DMS153 treated with DMSO at 0.1 percent for 48 hours (cell line): Measurements from ENCODE around the gene NOM1.
A peak's percentile ranks its signal among the peaks of the same experiment; 100 is the strongest.

Source experiments
- DNase-seq: peaks from one replicate; lab custom pipeline; 2025; ENCODE audit not compliant: unreplicated experiment; lab: John Stamatoyannopoulos, UW

NOM1 gene

DNA sequence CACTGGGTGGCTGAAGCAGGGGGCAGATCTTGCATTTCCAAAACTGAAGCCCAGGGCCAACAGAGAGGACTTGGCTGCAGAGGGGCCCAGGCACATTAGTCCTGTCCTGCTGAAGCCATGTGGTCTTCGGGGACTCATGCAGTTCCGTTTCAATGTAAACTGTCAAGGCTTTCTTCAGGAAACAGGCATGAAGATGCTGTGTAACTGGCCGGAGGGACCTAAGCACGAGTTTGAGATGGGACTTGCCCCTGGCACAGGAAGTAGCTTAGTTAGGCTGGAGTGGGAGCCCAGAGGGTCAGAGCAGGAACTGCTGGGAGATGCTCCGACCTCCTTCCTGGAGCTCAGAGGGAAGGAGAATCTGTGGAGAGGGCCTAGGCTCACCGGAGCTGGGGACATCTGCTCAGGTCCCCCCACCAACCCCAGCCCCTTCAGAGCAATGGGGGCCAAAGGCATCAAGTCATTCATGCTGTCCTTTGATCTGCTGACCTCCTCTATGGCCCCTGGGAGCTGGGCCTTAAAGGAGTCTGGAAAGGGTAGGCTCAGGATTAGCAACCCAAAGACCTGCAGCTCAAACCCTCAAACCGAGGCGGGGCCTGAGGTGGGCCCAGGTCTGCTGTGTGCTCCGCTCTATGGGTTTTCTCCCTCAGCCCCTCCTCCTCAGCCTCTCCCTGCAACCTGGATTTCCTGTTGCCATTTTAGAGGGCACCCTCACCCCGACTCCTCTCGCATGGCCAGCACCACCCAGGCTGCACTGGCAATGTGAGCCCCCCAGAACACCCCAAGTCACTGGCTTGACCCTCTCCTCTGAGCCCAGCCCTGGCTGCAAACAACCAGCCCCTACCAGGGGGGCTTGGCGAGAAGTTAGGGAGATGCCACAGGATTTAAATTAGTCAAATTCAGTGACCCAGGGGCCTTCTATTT is 65.4 kb downstream of the NOM1 start:
- DNase-seq: no peak

- DNase-seq: no peak
These were observed 66.5 kb downstream of the NOM1 start for GRCh38 chr7:157016024-157016351.

DNA sequence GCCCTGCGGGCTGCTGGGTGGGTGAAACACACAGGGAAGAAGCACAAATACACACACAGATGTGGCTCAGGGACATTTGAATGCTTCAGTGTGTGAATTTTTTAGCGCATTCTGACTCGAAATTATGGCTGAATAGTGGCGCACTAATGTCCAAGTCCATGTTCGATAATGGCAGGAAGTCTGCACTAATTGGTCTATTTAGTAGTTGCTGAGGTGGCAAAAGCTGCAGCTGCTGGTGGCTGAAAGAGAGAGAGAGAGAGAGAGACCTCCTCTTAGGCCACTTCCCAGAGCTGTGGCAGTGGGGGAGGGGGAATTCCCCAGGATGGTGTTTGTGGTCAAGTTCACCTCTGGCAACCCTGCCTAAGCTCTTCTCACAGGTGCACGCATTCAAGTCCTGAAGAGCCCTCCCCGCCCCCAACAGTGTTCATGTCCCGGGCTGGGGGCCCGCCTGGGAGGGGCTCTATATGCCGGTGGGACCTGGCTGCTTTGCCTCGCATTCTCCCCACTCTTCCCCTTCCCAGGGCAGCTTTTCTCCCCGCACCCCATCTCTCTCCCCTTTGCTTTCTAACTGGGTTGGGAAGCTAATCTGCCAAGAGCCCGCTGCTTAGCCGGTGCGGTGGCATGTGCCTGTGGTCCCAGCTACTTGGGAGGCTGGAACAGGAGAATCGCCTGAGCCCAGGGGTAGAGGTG is 67.0 kb downstream of the NOM1 start:
- DNase-seq: peak; percentile 40

- no peak for DNase-seq
These were observed 67.6 kb downstream of the NOM1 start for GRCh38 chr7:157017149-157017548.

DNA sequence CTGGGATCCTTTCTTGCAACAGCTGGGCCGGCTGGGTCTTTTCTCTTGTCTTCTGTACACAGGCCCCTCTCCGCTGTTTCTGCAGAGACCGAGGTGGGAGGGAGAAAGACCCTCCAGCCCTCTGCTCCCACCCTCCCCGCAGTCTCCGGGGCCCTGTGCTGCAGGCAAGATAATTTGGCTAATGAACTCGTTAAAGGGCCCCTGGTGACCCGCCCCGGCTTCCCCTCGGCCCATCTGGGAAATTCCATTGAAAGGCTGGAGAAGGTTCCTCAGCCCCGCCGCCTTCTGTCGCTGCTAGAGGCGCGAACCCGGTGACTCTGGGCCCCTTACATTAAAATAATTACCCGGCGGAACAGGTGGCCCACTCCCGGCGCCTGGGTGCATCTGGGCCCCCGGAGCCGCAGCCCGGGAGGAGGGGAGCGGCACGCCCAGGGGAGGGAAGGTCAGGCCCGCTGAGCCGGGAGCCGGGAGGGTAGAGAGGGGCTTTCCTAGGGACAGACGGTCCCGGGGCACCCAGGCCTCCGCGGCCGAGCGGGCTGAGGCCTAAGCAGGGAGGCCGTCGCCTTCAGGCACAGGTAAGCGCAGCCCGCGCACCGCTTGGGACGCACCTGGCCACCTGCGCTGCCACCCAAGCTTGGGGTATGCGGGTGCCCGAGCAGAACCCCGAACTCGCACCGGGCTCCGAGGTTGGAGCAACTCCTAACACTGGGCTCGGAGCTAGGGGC is 68.3 kb downstream of the NOM1 start:
- DNase-seq: no peak

- DNase-seq: no peak
These were observed 69.0 kb downstream of the NOM1 start for GRCh38 chr7:157018328-157018996.

DNA sequence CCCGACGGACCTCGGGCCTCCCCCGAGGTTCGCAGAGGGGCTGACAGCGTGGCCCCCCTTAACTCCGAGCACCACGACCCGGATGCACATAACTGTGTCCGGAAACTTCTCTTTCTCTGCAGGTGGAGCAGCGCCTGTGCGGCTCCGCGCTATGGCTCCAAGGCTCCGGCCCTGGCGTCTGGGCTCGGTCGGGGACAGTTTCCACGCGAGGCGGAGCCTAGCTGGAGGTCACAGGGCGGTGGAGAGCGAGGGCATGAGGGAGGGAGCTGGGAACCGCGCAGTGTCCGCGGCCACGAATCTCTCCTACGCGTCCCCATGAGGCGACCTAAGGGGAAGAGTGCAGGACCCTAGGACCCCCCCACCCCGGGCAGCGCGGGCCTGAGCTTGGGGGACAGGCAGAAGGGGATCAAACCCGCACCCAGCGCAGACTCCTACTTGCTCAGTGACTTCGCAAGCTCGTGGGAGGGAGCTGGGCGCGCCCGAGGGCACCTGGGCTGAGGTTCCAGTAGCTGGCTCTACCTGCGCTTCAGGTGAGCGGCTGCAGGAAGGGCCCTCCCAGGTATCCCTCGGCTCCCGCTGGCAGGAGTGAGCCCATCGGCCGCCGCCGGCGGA is 69.6 kb downstream of the NOM1 start:
- peak; percentile 27 for DNase-seq

DNA sequence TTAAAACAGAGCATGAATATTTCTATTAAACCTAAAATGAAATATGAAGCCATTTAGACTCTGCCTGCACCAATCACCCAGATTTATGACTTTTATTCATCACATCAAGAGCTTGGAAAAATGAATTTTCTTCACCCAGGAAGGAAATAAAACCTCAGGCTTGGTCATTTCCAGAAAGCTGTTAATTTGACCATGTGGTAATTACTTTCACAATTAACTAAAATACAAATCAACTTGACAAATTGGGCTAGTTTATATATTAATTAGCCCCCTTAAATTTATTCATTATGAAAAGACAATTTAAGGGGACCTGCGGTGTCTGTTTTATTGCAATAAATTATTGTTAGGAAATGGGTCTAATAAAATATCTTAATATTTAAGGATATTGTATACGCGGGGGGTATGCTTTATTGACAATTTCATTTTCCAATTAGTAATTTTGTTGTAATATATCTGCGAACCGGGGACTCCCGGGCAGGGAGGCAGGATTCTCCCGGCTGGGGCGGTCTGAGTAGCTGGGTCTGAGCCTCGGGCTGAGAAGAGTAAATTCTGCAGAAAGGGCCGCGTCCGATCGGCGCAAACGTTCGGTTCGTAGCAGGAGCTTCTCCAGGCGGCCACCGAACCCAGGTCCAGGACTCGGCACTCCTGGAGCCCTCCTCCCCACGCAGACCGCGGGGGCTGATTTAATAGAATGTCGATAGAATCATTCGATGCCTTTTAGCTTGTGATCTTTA is 70.4 kb downstream of the NOM1 start:
- no peak for DNase-seq

- DNase-seq: no peak
These were observed 71.1 kb downstream of the NOM1 start for GRCh38 chr7:157020514-157021070.

GRCh38 chr7:157021071-157021870 is 71.8 kb downstream of the NOM1 start:
- no peak for DNase-seq

DNA sequence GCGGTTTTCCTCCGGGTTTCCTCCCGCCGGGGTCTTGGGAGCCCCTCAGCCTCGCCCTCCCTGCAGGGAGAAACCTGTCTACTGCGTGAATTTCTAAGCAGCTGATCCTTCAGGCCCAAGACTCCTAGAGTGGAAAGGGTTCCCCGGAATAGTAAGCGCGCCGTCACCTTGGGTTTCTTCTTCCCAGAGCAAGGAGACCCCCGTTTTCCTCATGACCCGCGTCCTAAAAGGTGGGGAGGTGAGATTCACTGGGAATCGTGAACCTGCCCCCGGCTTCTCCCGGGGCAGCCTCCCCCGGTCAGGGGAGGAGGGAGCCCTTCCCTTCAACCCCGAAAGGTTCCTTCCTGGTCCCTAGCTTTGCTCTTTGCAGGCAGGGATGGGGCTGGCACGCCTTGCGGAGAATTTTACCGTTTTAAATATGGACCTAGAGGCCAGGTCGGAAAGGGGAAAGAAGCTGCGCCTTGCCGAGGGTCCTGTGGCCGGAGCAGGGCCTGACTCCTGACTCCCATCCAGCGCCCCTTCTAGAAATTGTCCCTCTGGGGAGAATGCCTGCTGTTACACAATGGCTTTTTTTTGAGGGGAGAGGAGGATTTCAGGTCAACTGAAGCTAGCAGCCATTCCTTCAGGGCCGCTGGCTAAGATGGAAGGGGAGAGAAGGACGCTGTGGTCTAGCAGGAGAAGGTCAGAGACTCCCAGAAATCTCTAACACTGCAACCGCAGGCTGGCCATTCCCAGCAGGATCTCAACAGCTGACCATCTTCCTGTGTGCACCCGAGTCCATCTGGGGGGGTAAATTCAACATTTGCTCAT is 72.6 kb downstream of the NOM1 start:
- DNase-seq: no peak
